HG02973 (cell line): ENCODE measurements around the gene WWC1.

ENCODE experiments used
- ATAC-seq: cut with Tn5 transposase; IDR thresholded peaks from one replicate; pipeline ENCODE4 v1.9.1; 2021; ENCODE audit warnings: moderate library complexity; ENCODE audit not compliant: unreplicated experiment

The WWC1 gene

GRCh38 chr5:168401880-168402279 is 110.4 kb downstream of the WWC1 start:
- ATAC-seq, result no peak

GRCh38 chr5:168404365-168404764 is 112.9 kb downstream of the WWC1 start:
- ATAC-seq, result no peak

GRCh38 chr5:168407211-168407610 is 115.8 kb downstream of the WWC1 start:
- no peak for ATAC-seq

GRCh38 chr5:168408561-168409305 is 117.3 kb downstream of the WWC1 start:
- no peak for ATAC-seq

GRCh38 chr5:168409591-168410458 is 118.4 kb downstream of the WWC1 start:
- peak; percentile 54 for ATAC-seq

GRCh38 chr5:168411871-168412270 is 120.4 kb downstream of the WWC1 start:
- ATAC-seq, result no peak

GRCh38 chr5:168413062-168413461 is 121.6 kb downstream of the WWC1 start:
- ATAC-seq, result no peak

- ATAC-seq, result no peak
Observed at GRCh38 chr5:168413596-168413995, 122.2 kb downstream of the WWC1 start.

- ATAC-seq, result no peak
Observed at GRCh38 chr5:168415401-168415800, 124.0 kb downstream of the WWC1 start.

GRCh38 chr5:168415971-168416370 is 124.5 kb downstream of the WWC1 start:
- ATAC-seq, result no peak

GRCh38 chr5:168417731-168418429 is 126.4 kb downstream of the WWC1 start:
- no peak for ATAC-seq

- no peak for ATAC-seq
Observed at GRCh38 chr5:168420461-168420860, 129.0 kb downstream of the WWC1 start.

GRCh38 chr5:168422431-168422830 is 131.0 kb downstream of the WWC1 start:
- no peak for ATAC-seq

- no peak for ATAC-seq
Observed at GRCh38 chr5:168423478-168423877, 132.0 kb downstream of the WWC1 start.

GRCh38 chr5:168423971-168424370 is 132.5 kb downstream of the WWC1 start:
- ATAC-seq, result no peak

- ATAC-seq, result no peak
Observed at GRCh38 chr5:168424594-168425323, 133.3 kb downstream of the WWC1 start.

GRCh38 chr5:168426007-168426863 is 134.8 kb downstream of the WWC1 start:
- ATAC-seq, result no peak

GRCh38 chr5:168426864-168427172 is 135.4 kb downstream of the WWC1 start:
- no peak for ATAC-seq

- no peak for ATAC-seq
Observed at GRCh38 chr5:168427224-168427623, 135.8 kb downstream of the WWC1 start.

GRCh38 chr5:168428552-168428951 is 137.1 kb downstream of the WWC1 start:
- ATAC-seq, result no peak
